Measurements from ENCODE around the gene SCRG1.

Gene SCRG1

GRCh38 chr4:173446416-173446815 lies 47.5 kb upstream of the SCRG1 start:
- no peak for TF ChIP-seq TOX (CRISPR knock-in tag; IDR thresholded peaks at IDR 0.05; ENCODE audit: borderline replicate concordance)
- no peak for ATAC-seq

- no peak for ATAC-seq
- TF ChIP-seq RARB (CRISPR knock-in tag; IDR thresholded peaks at IDR 0.05) (no peak), ZFP30 (CRISPR knock-in tag; IDR thresholded peaks at IDR 0.05) (no peak), TOX (CRISPR knock-in tag; IDR thresholded peaks at IDR 0.05; ENCODE audit: borderline replicate concordance) (no peak), OSR1 (CRISPR knock-in tag; IDR thresholded peaks at IDR 0.05) (no peak), ARNTL (CRISPR knock-in tag; IDR thresholded peaks at IDR 0.05; ENCODE audit: borderline replicate concordance, low read depth) (no peak), CREB5 (CRISPR knock-in tag; IDR thresholded peaks at IDR 0.05; ENCODE audit: low read depth) (no peak), ESRRG (CRISPR knock-in tag; IDR thresholded peaks at IDR 0.05) (no peak), PPARA (CRISPR knock-in tag; IDR thresholded peaks at IDR 0.05; ENCODE audit: borderline replicate concordance) (no peak), POU6F1 (CRISPR knock-in tag; IDR thresholded peaks at IDR 0.05; ENCODE audit: borderline replicate concordance, low read depth) (no peak), TCF4 (CRISPR knock-in tag; IDR thresholded peaks at IDR 0.05; ENCODE audit: borderline replicate concordance) (no peak), ISL1 (CRISPR knock-in tag; IDR thresholded peaks at IDR 0.05) (no peak), TSHZ2 (CRISPR knock-in tag; IDR thresholded peaks at IDR 0.05) (no peak), BACH2 (CRISPR knock-in tag; IDR thresholded peaks at IDR 0.05; ENCODE audit: borderline replicate concordance) (no peak), ZNF70 (CRISPR knock-in tag; IDR thresholded peaks at IDR 0.05) (no peak)
Observed at GRCh38 chr4:173443121-173443520, 44.2 kb upstream of the SCRG1 start.

- ATAC-seq: no peak
- no peak for TF ChIP-seq PPARA (CRISPR knock-in tag; IDR thresholded peaks at IDR 0.05; ENCODE audit: borderline replicate concordance)
- no peak for TF ChIP-seq POU6F1 (CRISPR knock-in tag; IDR thresholded peaks at IDR 0.05; ENCODE audit: borderline replicate concordance, low read depth)
- TF ChIP-seq ZNF8 (CRISPR knock-in tag; IDR thresholded peaks at IDR 0.05): no peak
- no peak for TF ChIP-seq ZC3H10 (CRISPR knock-in tag; IDR thresholded peaks at IDR 0.05)
- no peak for TF ChIP-seq TSHZ2 (CRISPR knock-in tag; IDR thresholded peaks at IDR 0.05)
- no peak for TF ChIP-seq SNAI2 (CRISPR knock-in tag; IDR thresholded peaks at IDR 0.05)
- no peak for TF ChIP-seq ISL1 (CRISPR knock-in tag; IDR thresholded peaks at IDR 0.05)
- no peak for TF ChIP-seq TOX (CRISPR knock-in tag; IDR thresholded peaks at IDR 0.05; ENCODE audit: borderline replicate concordance)
- TF ChIP-seq ZNF70 (CRISPR knock-in tag; IDR thresholded peaks at IDR 0.05): no peak
- TF ChIP-seq ESRRG (CRISPR knock-in tag; IDR thresholded peaks at IDR 0.05): no peak
- TF ChIP-seq ZFP30 (CRISPR knock-in tag; IDR thresholded peaks at IDR 0.05): no peak
- TF ChIP-seq CSDC2 (CRISPR knock-in tag; IDR thresholded peaks at IDR 0.05): no peak
- TF ChIP-seq RARB (CRISPR knock-in tag; IDR thresholded peaks at IDR 0.05): no peak
- TF ChIP-seq CREB5 (CRISPR knock-in tag; IDR thresholded peaks at IDR 0.05; ENCODE audit: low read depth): no peak
- TF ChIP-seq CSRNP3 (CRISPR knock-in tag; IDR thresholded peaks at IDR 0.05): no peak
- no peak for TF ChIP-seq ZNF565 (CRISPR knock-in tag; conservative IDR thresholded peaks at IDR 0.05; ENCODE audit: low read depth)
Observed at GRCh38 chr4:173442223-173442932, 43.5 kb upstream of the SCRG1 start.

Data from SK-N-SH treated with all-trans-retinoic acid at 6 μM for 48 hours (cell line).